Measurements from ENCODE around the gene TMEM59L.

DNA sequence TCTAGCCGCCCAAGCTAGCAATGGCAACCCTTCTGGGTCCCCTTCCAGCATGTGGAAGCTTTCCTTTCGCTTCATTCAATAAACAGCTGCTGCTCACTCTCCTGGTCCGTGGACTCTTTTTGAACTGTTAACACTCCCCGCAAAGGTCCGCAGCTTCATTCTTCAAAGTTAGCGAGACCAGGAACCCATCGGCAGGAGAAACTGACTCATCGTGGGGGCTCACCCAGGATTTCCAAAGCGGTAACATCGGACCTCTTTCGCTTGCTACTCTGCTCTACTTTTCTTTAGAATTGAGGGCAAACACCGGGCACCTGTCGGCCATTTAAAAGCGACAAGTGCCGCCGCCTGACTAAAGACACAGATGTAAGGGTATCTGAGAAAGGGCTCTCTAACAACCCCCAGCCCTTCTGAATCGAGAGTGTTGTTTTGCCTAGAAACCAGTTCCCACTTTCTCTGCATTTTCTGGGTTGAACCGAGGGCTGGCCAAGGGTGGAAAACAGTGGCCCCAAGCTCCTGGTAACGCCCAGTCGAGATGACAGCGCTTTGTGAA is 35.2 kb upstream of the TMEM59L start:
- TF ChIP-seq, protein P1, sequence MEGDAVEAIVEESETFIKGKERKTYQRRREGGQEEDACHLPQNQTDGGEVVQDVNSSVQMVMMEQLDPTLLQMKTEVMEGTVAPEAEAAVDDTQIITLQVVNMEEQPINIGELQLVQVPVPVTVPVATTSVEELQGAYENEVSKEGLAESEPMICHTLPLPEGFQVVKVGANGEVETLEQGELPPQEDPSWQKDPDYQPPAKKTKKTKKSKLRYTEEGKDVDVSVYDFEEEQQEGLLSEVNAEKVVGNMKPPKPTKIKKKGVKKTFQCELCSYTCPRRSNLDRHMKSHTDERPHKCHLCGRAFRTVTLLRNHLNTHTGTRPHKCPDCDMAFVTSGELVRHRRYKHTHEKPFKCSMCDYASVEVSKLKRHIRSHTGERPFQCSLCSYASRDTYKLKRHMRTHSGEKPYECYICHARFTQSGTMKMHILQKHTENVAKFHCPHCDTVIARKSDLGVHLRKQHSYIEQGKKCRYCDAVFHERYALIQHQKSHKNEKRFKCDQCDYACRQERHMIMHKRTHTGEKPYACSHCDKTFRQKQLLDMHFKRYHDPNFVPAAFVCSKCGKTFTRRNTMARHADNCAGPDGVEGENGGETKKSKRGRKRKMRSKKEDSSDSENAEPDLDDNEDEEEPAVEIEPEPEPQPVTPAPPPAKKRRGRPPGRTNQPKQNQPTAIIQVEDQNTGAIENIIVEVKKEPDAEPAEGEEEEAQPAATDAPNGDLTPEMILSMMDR (IDR thresholded peaks at IDR 0.05): no peak
- TF ChIP-seq POLR2A (IDR thresholded peaks at IDR 0.05): no peak

All from adrenal gland (tissue), 5 donors.